Cerebellar cortex (tissue), 1 donor: Measurements from ENCODE around the gene NOVA2.

Source experiments
- DNase-seq: peaks from one replicate; pipeline ENCODE4 v3.0.0-alpha.2; 2015; ENCODE audit warnings: low spot score

Gene NOVA2

GRCh38 chr19:45962021-45962420, 11.6 kb downstream of the NOVA2 start:
- no peak for DNase-seq

- DNase-seq = no peak
These were observed 12.9 kb downstream of the NOVA2 start for GRCh38 chr19:45960595-45961235.

GRCh38 chr19:45959517-45960025, 14.1 kb downstream of the NOVA2 start:
- no peak for DNase-seq

DNA sequence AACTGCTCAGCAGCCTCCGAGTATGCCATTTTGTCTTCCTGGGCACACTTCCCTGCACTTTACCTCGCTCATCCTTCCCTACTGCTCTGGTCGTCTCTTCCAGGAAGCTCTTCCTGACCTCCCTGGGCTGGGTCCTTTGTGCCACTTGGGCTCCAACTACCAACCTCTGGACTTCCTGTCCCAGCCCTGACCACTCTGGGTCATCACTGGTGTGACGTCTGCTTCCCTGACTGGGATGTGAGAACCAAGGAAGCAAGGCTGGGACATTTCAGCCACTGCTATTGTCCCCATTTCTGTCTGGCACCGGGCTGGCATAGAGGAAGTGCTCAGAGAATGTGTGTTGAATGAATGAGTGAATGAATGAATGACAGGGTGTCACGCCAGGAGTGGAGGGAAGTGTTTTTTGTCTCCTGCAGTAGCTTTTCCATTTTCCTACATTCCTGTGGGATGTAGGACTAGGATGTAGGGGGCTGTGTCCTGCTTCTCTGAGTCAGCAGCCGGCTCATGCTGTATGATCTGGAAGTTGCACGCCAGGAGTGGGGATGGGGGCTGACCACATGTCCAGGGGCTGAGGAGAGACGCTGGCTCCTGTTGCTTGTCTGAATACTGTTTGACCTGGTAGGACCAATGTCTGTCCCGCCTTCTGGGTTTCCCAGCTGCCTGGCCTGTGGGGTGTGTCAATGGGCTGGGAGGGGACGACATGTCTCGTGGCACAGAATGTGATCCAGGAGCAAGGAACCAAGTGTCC, 14.7 kb downstream of the NOVA2 start:
- DNase-seq = no peak

DNA sequence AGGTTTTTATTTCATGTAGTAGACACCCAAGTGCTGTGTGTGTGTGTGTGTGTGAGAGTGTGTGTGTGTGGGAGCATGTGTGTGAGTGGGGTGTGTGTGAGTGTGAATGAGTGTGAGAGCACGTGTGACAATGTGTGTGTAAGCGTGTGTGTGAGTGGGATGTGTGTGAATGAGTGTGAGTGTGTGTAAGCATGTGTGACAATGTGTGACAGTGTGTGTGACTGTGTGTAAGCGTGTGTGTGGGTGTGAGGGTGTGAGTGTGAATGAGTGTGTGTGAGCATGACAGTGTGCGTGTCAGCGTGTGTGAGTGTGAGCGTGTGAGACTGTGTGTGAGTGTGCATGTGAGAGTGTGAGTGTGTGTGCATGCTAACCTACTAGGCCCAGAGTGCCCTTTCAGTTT, 15.3 kb downstream of the NOVA2 start:
- no peak for DNase-seq

- no peak for DNase-seq
These were observed 17.6 kb downstream of the NOVA2 start for GRCh38 chr19:45955905-45956608.

GRCh38 chr19:45954156-45954555, 19.5 kb downstream of the NOVA2 start:
- no peak for DNase-seq

DNA sequence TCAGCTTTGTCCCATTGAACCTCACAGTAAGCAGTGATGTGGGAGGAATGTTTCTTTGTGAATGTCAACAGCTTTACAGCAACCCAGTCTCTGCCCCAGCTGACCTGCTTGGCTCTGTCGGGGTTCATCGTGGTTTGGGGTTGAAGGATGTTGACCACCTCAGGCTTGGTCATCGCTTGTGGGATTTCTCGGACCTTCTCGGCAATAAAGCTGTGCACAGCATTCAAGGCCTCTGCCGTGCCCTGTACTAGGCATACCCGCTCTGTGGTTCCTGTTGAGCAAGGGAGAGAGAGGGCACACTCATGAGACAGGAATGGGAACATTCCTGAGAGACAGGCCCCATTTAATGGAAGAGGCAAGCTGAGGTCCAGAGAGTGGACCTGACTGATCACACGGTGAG, 20.0 kb downstream of the NOVA2 start:
- no peak for DNase-seq

GRCh38 chr19:45952686-45953505, 20.8 kb downstream of the NOVA2 start:
- DNase-seq = peak; percentile 73

GRCh38 chr19:45952341-45952685, 21.4 kb downstream of the NOVA2 start:
- DNase-seq = no peak

GRCh38 chr19:45947926-45948325, 25.7 kb downstream of the NOVA2 start:
- no peak for DNase-seq

DNA sequence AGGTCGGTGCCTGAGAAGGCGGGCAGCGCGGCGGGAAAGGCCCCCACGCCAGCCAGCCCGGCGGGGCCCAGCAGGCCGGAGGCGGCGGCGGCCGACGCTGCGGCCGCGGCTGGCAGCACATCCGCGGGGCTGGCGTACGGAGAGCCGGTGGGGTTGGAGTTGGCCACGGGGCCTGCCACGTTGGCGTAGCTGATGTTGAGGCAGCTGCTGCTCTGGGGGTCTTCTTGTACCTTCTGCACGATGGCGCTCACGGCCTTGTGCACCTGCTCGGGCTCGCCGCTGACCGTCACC, 33.2 kb downstream of the NOVA2 start:
- no peak for DNase-seq

DNA sequence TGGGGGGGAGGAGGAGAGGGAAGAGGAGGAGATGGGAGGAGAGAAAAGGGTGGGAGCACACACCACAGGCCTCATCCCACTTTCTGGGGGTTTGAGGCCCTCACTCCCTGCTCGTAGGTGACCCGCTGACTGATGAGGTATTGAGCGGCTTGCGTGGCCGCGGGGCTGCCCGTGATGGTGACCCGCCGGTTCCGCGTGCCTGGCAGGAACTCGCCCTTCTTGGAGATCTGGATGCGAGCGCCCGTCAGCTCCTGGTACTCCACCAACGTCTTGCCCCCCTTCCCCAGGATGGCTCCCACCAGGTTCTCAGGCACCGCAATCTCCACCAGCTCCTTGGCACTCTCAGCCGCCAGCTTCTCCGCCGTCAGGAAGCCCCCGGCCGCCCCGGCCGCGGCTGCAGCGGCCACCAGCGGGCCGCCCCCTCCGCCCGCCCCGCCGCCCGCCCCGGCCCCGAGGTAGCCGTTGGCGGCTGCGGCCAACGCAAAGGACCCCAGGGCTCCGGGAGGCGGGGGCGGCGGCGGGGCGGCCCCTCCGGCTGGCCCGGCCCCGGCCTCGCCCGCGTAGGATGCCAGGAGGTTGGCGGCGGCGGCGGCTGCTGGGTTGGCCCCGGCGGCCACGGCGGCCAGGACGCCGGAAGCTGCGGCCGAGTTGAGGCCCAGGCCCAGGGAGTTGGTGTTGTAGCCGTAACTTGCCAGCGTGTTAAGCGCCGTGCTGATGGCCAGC, 33.7 kb downstream of the NOVA2 start:
- no peak for DNase-seq

- DNase-seq = no peak
These were observed 34.8 kb downstream of the NOVA2 start for GRCh38 chr19:45938733-45939319.

GRCh38 chr19:45935267-45935666, 38.4 kb downstream of the NOVA2 start:
- DNase-seq = no peak

DNA sequence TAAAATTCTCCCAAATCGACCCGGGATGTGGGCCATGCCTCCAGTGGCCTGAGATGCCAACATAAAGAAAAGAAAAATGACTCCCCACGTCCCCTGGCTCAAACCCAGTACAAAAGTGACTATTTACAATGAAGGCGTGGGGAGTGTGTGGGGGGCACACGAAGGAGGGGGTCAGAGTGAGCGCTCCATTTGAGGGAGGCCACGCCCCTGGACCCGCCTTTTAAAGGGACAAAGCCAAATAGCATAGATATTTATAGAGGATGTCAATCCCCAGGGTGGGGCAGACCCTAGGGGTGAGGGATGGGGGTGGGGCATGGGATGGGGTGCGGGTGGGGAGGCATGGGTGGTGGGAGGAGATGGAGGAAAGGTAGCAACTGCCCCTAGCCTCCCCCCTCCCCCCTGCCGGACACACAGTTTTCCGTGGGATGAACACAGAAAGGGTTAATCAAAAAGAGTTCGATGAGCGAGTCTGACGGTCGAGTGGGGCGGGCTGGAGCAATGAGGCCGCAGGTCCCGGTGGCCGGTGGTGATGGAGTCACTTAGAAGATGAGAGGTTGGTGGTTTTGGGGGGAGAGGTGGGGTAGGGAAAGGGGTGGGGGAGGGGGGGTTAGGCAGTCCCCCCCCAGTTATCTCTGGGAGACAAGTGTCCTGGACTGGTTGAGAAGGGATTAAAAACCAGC, 39.0 kb downstream of the NOVA2 start:
- no peak for DNase-seq

DNA sequence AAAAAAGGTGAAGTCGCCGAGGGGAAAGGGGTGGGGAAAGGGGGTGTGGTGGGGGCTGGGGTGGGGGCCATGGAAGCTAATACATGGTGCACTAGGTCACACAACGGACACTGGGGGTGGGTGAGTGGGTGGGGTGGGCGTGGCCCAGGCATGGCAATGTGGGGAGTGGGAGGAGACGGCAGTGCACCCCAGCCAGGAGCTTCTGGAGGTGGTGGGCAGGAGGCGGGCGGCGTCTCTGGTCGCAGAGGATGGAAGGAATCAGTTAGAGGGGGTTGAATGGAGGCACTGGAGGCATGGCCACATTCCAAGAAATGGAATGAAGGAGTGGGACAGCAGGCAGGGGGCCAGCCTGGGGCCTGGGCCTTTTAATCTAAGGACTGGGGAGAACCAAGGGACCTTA, 39.9 kb downstream of the NOVA2 start:
- DNase-seq = no peak

DNA sequence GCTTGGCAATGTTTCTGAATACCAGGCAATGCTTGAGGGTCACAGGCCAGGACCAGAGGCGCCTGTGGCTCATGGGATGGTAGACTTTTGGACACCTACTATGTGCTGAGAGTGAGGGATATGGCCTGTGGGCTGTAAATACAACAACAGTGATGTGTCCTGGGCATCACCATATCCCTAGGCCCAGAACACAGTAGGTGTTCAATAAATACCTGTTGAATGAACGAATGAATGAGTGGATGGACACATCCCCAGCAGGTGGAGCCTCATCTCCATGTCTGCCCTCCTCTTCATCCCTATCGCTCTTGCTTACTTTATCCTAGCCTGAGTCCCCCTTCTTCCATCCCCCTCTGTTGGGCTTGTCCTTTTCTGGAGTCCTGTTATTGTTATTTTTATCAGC, 42.6 kb downstream of the NOVA2 start:
- no peak for DNase-seq

DNA sequence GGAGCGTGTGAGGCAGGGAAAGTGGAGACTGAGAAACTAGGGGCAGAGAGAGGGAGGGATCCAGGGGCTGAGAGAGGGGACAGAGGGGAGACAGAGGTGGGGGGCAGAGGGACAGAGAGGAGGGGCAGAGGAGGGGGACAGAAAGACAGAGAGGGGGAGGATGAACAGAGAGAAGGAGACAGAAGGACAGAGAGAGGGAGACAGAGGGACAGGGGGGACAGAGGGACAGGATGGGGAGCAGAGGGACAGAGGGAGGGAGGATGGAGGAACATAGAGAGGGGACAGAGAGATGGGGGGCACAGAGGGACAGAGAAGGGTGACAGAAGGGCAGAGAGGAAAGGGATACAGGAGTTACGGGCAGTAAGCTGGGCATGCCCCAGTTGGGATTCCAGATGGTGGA, 44.4 kb downstream of the NOVA2 start:
- DNase-seq = no peak

DNA sequence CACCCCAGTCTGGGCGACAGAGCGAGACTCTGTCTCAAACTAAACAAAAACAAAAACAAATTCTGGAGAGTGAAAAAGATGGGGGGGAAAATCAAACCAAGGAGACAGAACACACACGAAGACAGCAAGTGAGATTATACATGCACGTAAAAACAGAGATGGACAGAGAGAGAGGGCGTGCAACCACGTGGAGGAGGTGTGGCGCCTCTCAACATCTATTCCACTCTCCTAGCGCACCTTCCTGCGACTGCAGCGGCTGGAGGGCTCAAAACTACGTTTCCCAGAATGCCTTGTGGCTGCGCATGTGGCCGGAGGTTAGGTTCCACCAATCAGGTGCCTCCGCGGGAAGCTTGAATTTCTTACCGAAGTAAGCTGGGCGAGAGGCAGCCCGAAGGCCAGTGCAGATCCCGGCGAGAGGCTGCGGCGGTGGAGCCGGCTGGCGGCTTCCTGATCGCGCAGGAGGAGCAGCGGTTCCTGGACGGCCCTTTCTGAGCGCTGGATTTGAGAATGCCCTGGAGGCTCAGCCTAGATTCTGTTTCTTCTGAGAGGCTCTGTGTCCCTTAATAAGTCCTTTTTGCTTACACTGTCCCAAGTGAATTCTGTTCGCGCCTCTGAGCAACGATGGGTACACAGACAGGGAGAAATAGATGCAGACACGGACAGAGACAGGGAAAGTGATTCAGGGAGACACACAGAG, 46.0 kb downstream of the NOVA2 start:
- DNase-seq = peak; percentile 94
